H1 (cell line): ENCODE results near the gene GPBP1L1.

ENCODE experiments used
- EGR1 ChIP-seq: IDR thresholded peaks from 2 replicates; pipeline ENCODE4 v1.6.1; 2011; ENCODE audit warnings: low read depth, low read length, borderline replicate concordance
- EZH2 ChIP-seq: fragments of 200-600 bp; sonication (generic); IDR thresholded peaks from 2 replicates; pipeline ENCODE4 v1.7.1; 2012; ENCODE audit warnings: low read depth, mild to moderate bottlenecking, moderate library complexity, low read length, inconsistent platforms; ENCODE audit not compliant: severe bottlenecking
- JUND ChIP-seq: IDR thresholded peaks from 2 replicates; pipeline ENCODE4 v1.6.1; 2011; ENCODE audit warnings: mild to moderate bottlenecking, improper control_type of control experiment, low read length
- RAD21 ChIP-seq, 2 experiments: IDR thresholded peaks in 1 of 2; conservative IDR thresholded peaks in 1 of 2; 2 replicates each; pipeline ENCODE4 v1.6.1; 2011; ENCODE audit warnings: low read depth in 2 of 2, low read length in 2 of 2, improper control_type of control experiment in 1 of 2, inconsistent platforms in 1 of 2, mild to moderate bottlenecking in 1 of 2, moderate library complexity in 1 of 2
- TF ChIP-seq, protein P1 (sequence below), 3 experiments: IDR thresholded peaks; 1 replicate in 2 of 3; 2 replicates in 1 of 3; pipeline versions ENCODE4 v1.5.1 to v1.6.1; 2011; ENCODE audit warnings: low read length in 3 of 3, mild to moderate bottlenecking in 3 of 3, inconsistent platforms in 2 of 3, low read depth in 1 of 3, moderate library complexity in 1 of 3; ENCODE audit not compliant: insufficient read depth in 1 of 3; ENCODE audit errors: control extremely low read depth in 1 of 3

DNA sequence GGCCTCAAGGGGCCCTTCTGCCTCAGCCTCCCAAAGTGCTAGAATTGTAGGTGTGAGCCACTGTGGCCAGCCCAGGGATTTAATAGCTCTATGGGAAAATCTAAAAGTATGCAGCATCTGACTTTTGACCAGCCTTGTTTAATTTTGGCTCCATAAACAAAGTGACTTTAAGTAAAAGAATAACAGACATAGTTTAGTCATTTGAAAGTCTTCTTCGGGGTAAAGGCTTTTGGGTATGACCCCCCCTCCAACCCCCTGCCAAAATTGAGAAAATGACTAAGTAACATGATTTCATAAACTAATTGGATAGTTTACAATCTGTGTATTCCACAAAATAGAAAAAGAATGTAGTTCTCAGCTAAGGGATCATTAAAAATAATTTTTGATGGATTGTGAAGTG, 17.0 kb downstream of the GPBP1L1 start:
- TF ChIP-seq EGR1 (no peak), RAD21 (IDR thresholded peaks at IDR 0.05 in 1 of 2, conservative IDR thresholded peaks at IDR 0.05 in 1 of 2; ENCODE audit: low read depth in 2 of 2, low read length in 2 of 2) (no peak), EZH2 (no peak), JUND (no peak)
- TF ChIP-seq, protein P1, sequence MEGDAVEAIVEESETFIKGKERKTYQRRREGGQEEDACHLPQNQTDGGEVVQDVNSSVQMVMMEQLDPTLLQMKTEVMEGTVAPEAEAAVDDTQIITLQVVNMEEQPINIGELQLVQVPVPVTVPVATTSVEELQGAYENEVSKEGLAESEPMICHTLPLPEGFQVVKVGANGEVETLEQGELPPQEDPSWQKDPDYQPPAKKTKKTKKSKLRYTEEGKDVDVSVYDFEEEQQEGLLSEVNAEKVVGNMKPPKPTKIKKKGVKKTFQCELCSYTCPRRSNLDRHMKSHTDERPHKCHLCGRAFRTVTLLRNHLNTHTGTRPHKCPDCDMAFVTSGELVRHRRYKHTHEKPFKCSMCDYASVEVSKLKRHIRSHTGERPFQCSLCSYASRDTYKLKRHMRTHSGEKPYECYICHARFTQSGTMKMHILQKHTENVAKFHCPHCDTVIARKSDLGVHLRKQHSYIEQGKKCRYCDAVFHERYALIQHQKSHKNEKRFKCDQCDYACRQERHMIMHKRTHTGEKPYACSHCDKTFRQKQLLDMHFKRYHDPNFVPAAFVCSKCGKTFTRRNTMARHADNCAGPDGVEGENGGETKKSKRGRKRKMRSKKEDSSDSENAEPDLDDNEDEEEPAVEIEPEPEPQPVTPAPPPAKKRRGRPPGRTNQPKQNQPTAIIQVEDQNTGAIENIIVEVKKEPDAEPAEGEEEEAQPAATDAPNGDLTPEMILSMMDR (IDR thresholded peaks at IDR 0.05; ENCODE audit: control extremely low read depth in 1 of 3, insufficient read depth in 1 of 3, low read depth in 1 of 3, low read length in 3 of 3): no peak
